Type B pancreatic cell (in vitro differentiated cells): ENCODE data around the gene ULK1. TPM values are rescaled to one million over a fixed set of nuclear protein-coding genes. Genes with fewer than 3 reads are reported as not detected.
A peak's percentile ranks its signal among the peaks of the same experiment; 100 is the strongest.

Source experiments
- DNase-seq: peaks from one replicate; pipeline ENCODE4 v3.0.0; 2021; ENCODE audit warnings: mixed read lengths; ENCODE audit not compliant: unreplicated experiment; ENCODE audit errors: extremely low spot score
- H3K27ac Mint-ChIP-seq: 2 replicates; pipeline ENCODE4 v1.8.0; 2021; ENCODE audit warnings: mild to moderate bottlenecking, mixed read lengths
- H3K27me3 Mint-ChIP-seq: 2 replicates; pipeline ENCODE4 v1.8.0; 2021; ENCODE audit warnings: mixed read lengths
- H3K36me3 Mint-ChIP-seq: 2 replicates; pipeline ENCODE4 v1.8.0; 2021; ENCODE audit warnings: mixed read lengths
- H3K4me1 Mint-ChIP-seq: one replicate; pipeline ENCODE4 v1.8.0; 2021; ENCODE audit warnings: mixed read lengths; ENCODE audit not compliant: unreplicated experiment
- H3K4me3 Mint-ChIP-seq: 2 replicates; pipeline ENCODE4 v1.8.0; 2021; ENCODE audit warnings: mild to moderate bottlenecking, mixed read lengths
- H3K9me3 Mint-ChIP-seq: 2 replicates; pipeline ENCODE4 v1.8.0; 2021; ENCODE audit warnings: mixed read lengths
- total RNA-seq: library from RNA; stranded (reverse); gene quantifications from 2 replicates; pipeline ENCODE4 v1.2.1, GENCODE V29; 2021; ENCODE audit warnings: low replicate concordance
- TF ChIP-seq, protein P1 (sequence below): fragments of 200-600 bp; sonication (generic); conservative IDR thresholded peaks from 2 replicates; pipeline ENCODE4 v1.5.0; 2021; ENCODE audit warnings: antibody characterized with exemption, mild to moderate bottlenecking

ULK1 gene
- total RNA-seq, 1 donor from 2014 or later, result 80.0 TPM

DNA sequence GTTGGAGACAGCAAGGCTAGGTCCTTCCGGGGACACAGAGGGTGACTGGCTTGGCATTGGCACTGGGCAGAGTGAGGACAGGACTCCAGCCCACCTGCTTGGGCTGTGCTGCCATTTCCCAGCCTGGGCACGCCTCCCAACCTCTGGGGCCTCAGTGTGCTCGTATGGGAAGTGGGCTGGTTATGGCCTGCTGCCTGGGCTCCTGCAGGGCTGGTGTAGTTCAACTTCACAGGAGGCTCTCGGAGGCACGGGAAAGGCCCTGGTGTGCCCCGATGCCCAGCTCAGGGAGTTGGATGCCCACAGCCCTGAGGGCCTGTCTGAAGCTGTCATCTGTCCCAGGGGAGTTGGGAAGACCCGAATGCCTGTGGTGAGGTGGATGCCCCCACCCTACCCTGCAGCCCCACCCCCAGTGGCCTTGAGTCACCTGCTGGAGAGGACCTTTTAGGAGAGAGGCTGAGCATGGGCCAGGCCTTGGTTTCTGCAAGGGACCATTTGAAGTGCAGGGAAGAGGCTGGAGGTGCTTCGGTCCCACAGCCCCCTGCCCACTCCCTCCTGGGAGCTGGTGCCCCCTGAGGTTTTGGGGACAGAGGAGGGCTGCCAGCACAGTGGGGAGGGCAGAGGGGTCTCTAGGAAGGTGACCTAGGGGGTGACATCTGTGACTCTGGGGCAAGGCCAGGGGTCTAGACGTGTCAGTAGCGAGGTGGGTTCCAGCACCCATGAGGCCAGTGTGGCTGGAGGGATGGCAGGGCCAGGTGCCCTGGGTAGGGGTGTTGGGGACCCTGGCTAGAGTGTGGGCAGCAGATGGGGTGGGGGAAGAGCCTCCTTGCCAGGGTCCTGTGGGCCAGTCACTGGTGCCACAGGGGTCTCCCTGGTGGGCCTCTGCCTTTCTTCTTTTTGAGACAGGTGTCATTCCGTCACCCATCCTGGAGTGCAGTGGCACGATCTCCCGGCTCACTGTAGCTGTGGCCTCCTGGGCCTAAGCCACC lies 9.1 kb downstream of the ULK1 start:
- Mint-ChIP-seq H3K4me3 (no peak overlapping the region), H3K27me3 (no peaks in the 10 kb centered on the region), H3K9me3 (no peaks in the 10 kb centered on the region), H3K36me3 (no peaks in the 10 kb centered on the region), H3K4me1 (no peaks in the 10 kb centered on the region), H3K27ac (no peak overlapping the region)
- no peak for DNase-seq
- TF ChIP-seq, protein P1, sequence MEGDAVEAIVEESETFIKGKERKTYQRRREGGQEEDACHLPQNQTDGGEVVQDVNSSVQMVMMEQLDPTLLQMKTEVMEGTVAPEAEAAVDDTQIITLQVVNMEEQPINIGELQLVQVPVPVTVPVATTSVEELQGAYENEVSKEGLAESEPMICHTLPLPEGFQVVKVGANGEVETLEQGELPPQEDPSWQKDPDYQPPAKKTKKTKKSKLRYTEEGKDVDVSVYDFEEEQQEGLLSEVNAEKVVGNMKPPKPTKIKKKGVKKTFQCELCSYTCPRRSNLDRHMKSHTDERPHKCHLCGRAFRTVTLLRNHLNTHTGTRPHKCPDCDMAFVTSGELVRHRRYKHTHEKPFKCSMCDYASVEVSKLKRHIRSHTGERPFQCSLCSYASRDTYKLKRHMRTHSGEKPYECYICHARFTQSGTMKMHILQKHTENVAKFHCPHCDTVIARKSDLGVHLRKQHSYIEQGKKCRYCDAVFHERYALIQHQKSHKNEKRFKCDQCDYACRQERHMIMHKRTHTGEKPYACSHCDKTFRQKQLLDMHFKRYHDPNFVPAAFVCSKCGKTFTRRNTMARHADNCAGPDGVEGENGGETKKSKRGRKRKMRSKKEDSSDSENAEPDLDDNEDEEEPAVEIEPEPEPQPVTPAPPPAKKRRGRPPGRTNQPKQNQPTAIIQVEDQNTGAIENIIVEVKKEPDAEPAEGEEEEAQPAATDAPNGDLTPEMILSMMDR, result no peak

- H3K9me3 Mint-ChIP-seq, result no peaks in the 10 kb centered on the region
- no peaks in the 10 kb centered on the region for H3K27me3 Mint-ChIP-seq
- H3K36me3 Mint-ChIP-seq, result no peaks in the 10 kb centered on the region
- DNase-seq, result no peak
- no peak overlapping the region for H3K27ac Mint-ChIP-seq
- no peaks in the 10 kb centered on the region for H3K4me1 Mint-ChIP-seq
- no peak overlapping the region for H3K4me3 Mint-ChIP-seq
- TF ChIP-seq, protein P1, result no peak
These were observed 9.9 kb downstream of the ULK1 start for GRCh38 chr12:131904346-131904745.

DNA sequence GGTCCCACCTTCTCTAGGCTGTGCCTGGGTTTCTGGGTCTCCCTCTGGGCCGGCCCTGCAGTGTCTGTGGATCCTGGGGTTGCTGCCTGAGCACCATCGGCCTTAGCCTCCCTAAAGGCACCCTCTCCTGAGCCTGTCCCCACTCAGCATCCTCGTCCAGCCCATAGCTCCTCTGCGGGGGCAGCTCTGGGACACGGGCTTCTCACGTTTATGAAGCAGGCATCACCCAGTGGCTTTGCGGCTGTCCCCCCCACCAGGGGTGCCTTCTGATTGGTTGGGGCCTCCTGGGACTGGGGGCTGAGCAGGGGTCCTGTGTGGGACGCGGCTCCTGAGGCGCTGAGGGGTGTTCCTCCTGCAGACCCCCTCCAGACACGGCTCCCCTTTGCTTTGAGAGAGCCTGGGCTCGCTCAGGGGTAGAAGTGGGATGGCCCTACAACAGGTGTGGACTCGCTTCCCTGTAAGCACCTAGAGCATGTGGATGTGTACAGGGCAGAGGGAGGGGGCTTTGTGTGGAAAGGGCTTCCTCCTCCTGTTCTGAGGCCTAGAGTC lies 10.7 kb downstream of the ULK1 start:
- H3K36me3 Mint-ChIP-seq, result no peaks in the 10 kb centered on the region
- no peaks in the 10 kb centered on the region for H3K4me1 Mint-ChIP-seq
- TF ChIP-seq, protein P1, result no peak
- DNase-seq, result no peak
- H3K27ac Mint-ChIP-seq, result peak overlapping the region; percentile 13
- H3K4me3 Mint-ChIP-seq, result no peak overlapping the region
- H3K27me3 Mint-ChIP-seq, result no peaks in the 10 kb centered on the region
- H3K9me3 Mint-ChIP-seq, result no peaks in the 10 kb centered on the region

- no peak overlapping the region for H3K4me3 Mint-ChIP-seq
- peak overlapping the region; percentile 13 for H3K27ac Mint-ChIP-seq
- no peaks in the 10 kb centered on the region for H3K27me3 Mint-ChIP-seq
- no peaks in the 10 kb centered on the region for H3K9me3 Mint-ChIP-seq
- H3K36me3 Mint-ChIP-seq, result no peaks in the 10 kb centered on the region
- TF ChIP-seq, protein P1, result no peak
- DNase-seq, result no peak
- H3K4me1 Mint-ChIP-seq, result no peaks in the 10 kb centered on the region
These were observed 11.2 kb downstream of the ULK1 start for GRCh38 chr12:131905630-131906091.

- TF ChIP-seq, protein P1, result no peak
- H3K36me3 Mint-ChIP-seq, result no peaks in the 10 kb centered on the region
- no peak for DNase-seq
- no peaks in the 10 kb centered on the region for H3K27me3 Mint-ChIP-seq
- H3K27ac Mint-ChIP-seq, result no peak overlapping the region
- no peak overlapping the region for H3K4me3 Mint-ChIP-seq
- no peaks in the 10 kb centered on the region for H3K9me3 Mint-ChIP-seq
- no peaks in the 10 kb centered on the region for H3K4me1 Mint-ChIP-seq
These were observed 13.1 kb downstream of the ULK1 start for GRCh38 chr12:131907379-131908091.
